KOPT-K1 (cell line): ENCODE results near the gene SFXN4.
A peak's percentile ranks its signal among the peaks of the same experiment; 100 is the strongest.
"Not testable (repeated sequence)": the region's sequence is repeated elsewhere in the genome, so short reads cannot be mapped to it uniquely, and the experiment has no call there.

Experiments
- H3K27ac ChIP-seq: fragments of 200-600 bp; sonication (generic); 2 replicates; pipeline ENCODE4 v1.5.1; 2016; ENCODE audit warnings: antibody characterized with exemption, mild to moderate bottlenecking, low read depth, low read length; ENCODE audit not compliant: poor library complexity, severe bottlenecking
- H3K36me3 ChIP-seq: fragments of 200-600 bp; sonication (generic); 2 replicates; pipeline ENCODE4 v1.5.1; 2017; ENCODE audit warnings: antibody characterized with exemption, mild to moderate bottlenecking, low read length, moderate library complexity; ENCODE audit not compliant: insufficient read depth
- H3K9me3 ChIP-seq: fragments of 200-600 bp; sonication (generic); 2 replicates; pipeline ENCODE4 v1.5.1; 2017; ENCODE audit warnings: antibody characterized with exemption, low read length, mild to moderate bottlenecking; ENCODE audit not compliant: insufficient read depth, poor library complexity, severe bottlenecking

Gene SFXN4

GRCh38 chr10:119199231-119199992, 33.9 kb upstream of the SFXN4 start:
- Histone ChIP-seq H3K36me3 (no peaks in the 10 kb centered on the region), H3K9me3 (no peaks in the 10 kb centered on the region), H3K27ac (no peak overlapping the region)

- Histone ChIP-seq H3K9me3 (no peaks in the 10 kb centered on the region), H3K36me3 (no peaks in the 10 kb centered on the region), H3K27ac (no peak overlapping the region)
These were observed 32.9 kb upstream of the SFXN4 start for GRCh38 chr10:119198438-119198837.

DNA sequence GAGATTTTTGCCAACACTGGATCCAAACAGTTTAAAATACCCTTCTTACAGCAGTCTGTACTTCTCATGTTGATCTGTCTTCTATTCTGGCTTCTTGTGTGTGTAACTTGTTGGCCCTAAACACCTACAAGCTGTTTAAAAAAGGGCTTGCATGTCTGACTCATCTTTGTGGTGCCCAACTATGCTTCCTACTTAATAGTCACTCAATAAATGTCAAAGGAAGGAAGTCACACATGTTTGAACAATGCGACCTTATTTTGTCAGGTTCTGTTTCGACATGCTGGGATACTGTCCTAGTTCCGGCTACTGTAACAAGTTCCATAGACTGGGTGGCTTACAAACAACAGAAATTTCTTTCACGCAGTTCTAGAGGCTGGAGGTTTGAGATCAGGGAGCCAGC, 32.4 kb upstream of the SFXN4 start:
- Histone ChIP-seq H3K27ac (no peak overlapping the region), H3K9me3 (no peaks in the 10 kb centered on the region), H3K36me3 (no peaks in the 10 kb centered on the region)

- Histone ChIP-seq H3K27ac (no peak overlapping the region), H3K36me3 (no peaks in the 10 kb centered on the region), H3K9me3 (no peaks in the 10 kb centered on the region)
These were observed 26.4 kb upstream of the SFXN4 start for GRCh38 chr10:119191881-119192280.

GRCh38 chr10:119190954-119191785, 25.7 kb upstream of the SFXN4 start:
- Histone ChIP-seq H3K9me3 (no peaks in the 10 kb centered on the region), H3K27ac (no peak overlapping the region), H3K36me3 (no peaks in the 10 kb centered on the region)

DNA sequence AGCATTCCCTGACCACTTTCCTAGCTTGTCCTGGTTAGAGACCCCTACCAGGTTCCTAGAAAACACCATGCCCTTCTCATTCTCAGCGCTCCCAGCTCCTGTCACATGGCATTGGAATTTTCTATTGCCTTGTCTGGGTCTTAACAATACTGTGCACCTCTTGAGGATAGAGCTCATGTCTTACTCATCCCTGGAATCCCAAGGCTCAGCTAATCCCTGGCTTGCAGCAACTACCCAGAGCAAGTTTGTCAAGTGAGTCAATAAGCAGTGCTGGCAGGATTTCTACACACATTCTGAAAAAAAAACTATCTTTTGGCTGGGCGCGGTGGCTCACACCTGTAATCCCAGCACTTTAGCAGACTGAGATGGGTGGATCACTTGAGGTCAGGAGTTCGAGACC, 24.8 kb upstream of the SFXN4 start:
- H3K27ac ChIP-seq, result peak overlapping the region; percentile 14
- no peaks in the 10 kb centered on the region for H3K9me3 ChIP-seq
- H3K36me3 ChIP-seq, result no peaks in the 10 kb centered on the region

- H3K9me3 ChIP-seq, result no peaks in the 10 kb centered on the region
- no peaks in the 10 kb centered on the region for H3K36me3 ChIP-seq
- peak overlapping the region; percentile 14 for H3K27ac ChIP-seq
These were observed 24.3 kb upstream of the SFXN4 start for GRCh38 chr10:119189811-119190282.

DNA sequence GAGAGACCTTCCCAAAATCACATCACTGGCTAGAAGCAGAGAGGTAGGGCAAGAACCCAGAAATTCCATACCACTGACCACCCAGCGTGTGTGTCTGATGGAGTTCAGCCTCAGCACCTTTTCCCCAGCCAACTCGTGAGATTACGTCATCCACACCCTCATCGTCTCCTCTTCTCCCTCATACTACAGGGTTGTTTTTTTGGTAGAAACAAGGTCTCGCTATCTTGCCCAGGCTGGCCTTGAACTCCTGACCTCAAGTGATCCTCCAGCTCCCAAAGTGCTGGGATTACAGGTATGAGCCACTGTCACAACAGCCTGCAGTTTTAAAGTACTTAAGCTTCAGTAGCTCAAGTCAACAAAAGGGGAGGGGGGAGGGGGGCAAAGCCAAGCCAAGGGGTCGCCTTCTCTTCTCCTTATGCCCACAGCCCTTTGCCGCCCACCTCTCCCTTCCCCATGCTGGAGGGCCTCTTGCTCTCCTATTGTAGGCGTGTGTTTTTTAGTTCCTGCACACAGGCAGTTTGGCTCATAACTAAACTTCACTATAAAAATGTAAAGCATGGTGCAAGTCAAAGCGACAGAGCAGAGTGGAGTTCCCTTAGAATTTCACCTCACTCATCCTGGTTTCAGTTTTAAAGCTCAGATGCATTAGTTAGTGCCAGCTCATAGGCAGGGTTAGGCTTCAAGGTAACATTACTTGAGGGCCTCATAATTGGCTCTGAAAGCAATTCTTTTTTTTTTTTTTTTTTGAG, 18.3 kb upstream of the SFXN4 start:
- Histone ChIP-seq H3K36me3 (no peaks in the 10 kb centered on the region), H3K27ac (no peak overlapping the region), H3K9me3 (no peaks in the 10 kb centered on the region)

DNA sequence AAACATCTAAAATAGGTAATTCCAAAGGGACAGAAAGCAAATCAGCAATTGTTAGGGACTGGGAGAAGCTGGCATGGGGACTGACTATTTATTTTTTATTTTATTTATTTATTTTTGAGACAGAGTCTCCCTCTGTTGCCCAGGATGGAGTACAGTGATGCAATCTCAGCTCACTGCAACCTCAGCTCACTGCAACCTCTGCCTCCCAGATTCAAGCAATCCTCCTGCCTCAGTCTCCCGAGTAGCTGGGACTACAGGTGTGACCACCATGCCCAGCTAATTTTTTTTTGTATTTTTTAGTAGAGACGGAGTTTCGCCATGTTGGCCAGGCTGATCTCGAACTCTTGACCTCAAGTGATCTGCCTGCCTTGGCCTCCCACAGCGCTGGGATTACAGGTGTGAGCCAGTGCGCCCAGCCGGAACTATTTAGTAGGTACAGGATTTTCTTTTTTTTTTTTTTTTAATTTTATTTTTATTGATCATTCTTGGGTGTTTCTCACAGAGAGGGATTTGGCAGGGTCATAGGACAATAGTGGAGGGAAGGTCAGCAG, 15.4 kb upstream of the SFXN4 start:
- not testable (repeated sequence) for H3K27ac ChIP-seq, H3K9me3 ChIP-seq
- H3K36me3 ChIP-seq, result peaks cover 15% of the 10 kb centered on the region

- no peaks in the 10 kb centered on the region for H3K9me3 ChIP-seq
- peaks cover 39% of the 10 kb centered on the region for H3K36me3 ChIP-seq
- peak within 1 kb of the TSS; percentile 92 for H3K27ac ChIP-seq
These were observed 13.0 kb upstream of the SFXN4 start, which contains the start of gene PRDX3 for GRCh38 chr10:119178372-119179119. Gene PRDX3, minus strand, starts transcription at chr10:119178812. Its CDS starts 22 bp downstream, at chr10:119178790.

DNA sequence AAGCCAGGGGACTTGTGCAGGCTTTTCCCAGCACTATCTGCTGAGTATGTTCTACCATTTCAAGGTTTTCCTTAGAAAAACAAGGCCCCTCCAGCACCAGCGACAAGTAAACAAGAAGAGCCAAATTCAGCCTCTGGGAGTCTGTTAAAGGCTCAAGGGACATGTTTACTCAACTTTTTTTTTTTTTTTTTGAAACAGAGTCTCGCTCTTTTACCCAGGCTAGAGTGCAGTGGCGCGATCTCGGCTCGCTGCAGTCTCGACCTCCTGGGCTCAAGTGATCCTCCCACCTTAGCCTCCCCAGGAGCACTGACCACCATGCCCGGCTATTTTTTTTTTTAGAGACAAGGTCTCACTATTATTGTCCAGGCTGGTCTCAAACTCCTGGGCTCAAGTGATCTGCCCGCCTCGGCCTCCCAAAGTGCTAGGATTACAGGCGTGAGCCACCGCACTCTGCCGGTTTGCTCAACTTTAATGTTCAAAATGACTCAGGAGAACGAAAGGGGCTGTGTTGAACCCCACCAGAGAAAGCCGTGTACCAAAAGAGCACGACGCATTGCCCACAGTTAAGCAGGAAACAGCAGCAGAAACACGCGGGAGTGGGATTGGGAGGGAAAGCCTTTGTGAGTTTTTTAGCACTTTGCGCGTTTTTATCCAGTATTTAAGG, 12.3 kb upstream of the SFXN4 start:
- no peaks in the 10 kb centered on the region for H3K9me3 ChIP-seq
- peak overlapping the region; percentile 92 for H3K27ac ChIP-seq
- peaks cover 46% of the 10 kb centered on the region for H3K36me3 ChIP-seq

- Histone ChIP-seq H3K9me3 (no peaks in the 10 kb centered on the region), H3K36me3 (peaks cover 63% of the 10 kb centered on the region), H3K27ac (peak overlapping the region; percentile 92)
These were observed 10.7 kb upstream of the SFXN4 start for GRCh38 chr10:119176166-119176565.

- peaks cover 84% of the 10 kb centered on the region for H3K36me3 ChIP-seq
These were observed 8.6 kb upstream of the SFXN4 start for GRCh38 chr10:119174109-119174508.

DNA sequence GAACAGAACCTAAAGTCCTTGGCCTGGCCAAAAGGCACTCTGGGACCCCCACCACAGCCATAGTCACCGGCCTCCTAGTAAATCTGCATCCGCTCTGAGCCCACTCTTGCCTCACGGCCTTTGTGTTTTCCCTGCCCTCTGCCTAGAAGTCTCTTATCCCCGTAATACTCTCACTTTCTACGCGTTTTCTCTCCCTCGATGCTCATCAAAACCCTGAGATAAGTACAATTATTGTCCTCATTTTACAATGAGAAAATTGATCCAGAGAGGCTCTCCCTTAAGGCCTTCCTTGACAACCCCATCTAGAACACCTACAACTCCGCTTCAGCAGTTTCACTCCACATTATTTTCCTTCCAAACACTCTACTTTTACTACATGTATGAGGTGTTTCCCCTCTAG, 1.5 kb upstream of the SFXN4 start:
- H3K36me3 ChIP-seq, result peaks cover 77% of the 10 kb centered on the region
- H3K27ac ChIP-seq, result peak overlapping the region; percentile 87
- H3K9me3 ChIP-seq, result no peaks in the 10 kb centered on the region

More at GRCh38 chr10:119174109-119174508, 8.6 kb upstream of the SFXN4 start:
- Histone ChIP-seq H3K9me3 (no peaks in the 10 kb centered on the region), H3K27ac (no peak overlapping the region)
